ENCODE data around the gene PXT1.

PXT1 gene

GRCh38 chr6:36347621-36348020 lies 95.0 kb downstream of the PXT1 start:
- CTCF ChIA-PET, result interaction anchor here (2.0 kb wide), 1 partner anchor 45 kb away, joined by 5 read pairs; no protein-coding TSS in a partner anchor
- no peak overlapping the region for H3K4me3 Mint-ChIP-seq
- peaks cover under 1% of the 10 kb centered on the region for H3K9me3 Mint-ChIP-seq
- H3K4me1 Mint-ChIP-seq, result no peaks in the 10 kb centered on the region
- H3K36me3 Mint-ChIP-seq, result no peaks in the 10 kb centered on the region
- DNase-seq, result no peak
- H3K27ac Mint-ChIP-seq, result no peak overlapping the region
- H3K27me3 Mint-ChIP-seq, result peaks cover 50% of the 10 kb centered on the region

DNA sequence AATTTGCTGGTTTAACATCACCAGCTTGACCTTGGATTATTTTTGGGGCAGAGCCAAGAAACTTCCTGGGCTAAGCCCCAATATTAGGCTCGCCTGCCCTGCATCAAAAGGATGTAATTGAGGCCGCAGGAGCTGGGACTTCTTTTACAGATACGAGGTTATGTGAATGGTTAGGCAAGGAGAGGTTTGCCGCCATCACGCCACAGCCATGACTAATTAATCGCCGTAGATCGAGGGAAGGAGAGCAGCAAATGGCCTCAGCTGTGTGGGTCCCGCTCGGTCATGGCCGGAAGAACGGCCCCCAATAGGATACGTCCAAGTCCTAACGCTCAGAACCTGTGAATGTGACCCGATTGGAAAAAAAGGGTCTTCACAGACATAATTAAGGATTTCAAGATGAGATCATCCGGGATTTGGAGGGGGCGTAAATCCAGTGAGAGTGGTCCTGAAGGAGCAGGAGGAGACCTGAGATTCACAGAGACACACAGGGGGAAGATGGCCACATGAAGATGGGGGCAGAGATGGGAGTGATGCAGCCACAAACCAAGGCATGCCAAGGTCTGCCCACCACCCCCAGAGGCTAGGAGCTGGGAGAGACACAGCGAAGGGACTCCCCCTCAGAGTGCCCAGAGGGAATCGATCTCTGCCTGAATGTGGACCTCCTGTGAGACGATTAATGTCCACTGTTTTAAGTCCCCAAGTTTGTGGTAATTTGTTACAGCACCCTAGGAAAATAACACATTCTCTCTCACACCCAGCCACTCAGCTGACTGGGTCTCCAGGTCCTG lies 96.0 kb downstream of the PXT1 start:
- Mint-ChIP-seq H3K36me3 (no peaks in the 10 kb centered on the region), H3K27me3 (peaks cover 56% of the 10 kb centered on the region), H3K4me3 (no peak overlapping the region), H3K4me1 (no peaks in the 10 kb centered on the region), H3K27ac (no peak overlapping the region), H3K9me3 (no peaks in the 10 kb centered on the region)
- no peak for DNase-seq
- CTCF ChIA-PET, result interaction anchor here (2.0 kb wide), 1 partner anchor 44 kb away, joined by 5 read pairs; no protein-coding TSS in a partner anchor

DNA sequence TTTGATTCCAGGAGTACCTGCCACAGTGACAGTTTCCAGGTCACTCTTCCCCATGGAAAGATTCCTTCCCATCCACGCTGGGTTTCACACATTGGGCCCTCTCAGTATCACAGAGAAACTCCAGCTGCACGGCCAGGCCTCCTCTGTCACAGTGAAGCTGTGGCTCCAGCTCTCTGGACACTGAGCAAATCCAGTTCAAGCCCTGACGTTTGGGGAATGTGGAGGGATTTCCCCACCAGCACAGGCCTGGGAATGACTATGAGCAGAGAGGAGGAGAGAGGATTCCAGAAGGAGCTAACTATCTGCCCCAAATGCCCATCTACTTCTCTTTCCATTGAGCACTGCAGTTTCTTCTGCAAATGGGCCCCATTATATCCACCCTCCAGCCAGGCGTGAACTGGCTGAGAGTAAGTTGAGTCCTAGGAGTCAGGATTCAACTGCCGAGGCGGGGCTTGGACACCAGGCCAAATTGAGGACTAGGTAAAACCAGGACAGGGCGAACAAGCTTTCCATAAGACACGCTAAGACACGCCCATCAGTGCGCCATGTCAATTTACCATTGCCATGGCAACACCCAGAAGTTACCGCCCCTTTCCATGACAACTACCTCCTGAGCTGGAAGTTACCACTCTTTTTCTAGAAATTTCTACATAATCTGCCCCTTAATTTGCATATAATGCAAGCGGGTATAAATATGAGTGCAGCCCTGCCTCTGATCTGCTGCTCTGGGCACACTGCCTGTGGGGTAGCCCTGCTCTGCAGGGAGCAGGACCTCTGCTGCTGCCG lies 96.8 kb downstream of the PXT1 start:
- no peak for DNase-seq
- CTCF ChIA-PET, result no interaction called here
- Mint-ChIP-seq H3K27ac (no peak overlapping the region), H3K9me3 (no peaks in the 10 kb centered on the region), H3K27me3 (peaks cover 61% of the 10 kb centered on the region), H3K36me3 (no peaks in the 10 kb centered on the region), H3K4me1 (peaks cover 1% of the 10 kb centered on the region), H3K4me3 (no peak overlapping the region)

DNA sequence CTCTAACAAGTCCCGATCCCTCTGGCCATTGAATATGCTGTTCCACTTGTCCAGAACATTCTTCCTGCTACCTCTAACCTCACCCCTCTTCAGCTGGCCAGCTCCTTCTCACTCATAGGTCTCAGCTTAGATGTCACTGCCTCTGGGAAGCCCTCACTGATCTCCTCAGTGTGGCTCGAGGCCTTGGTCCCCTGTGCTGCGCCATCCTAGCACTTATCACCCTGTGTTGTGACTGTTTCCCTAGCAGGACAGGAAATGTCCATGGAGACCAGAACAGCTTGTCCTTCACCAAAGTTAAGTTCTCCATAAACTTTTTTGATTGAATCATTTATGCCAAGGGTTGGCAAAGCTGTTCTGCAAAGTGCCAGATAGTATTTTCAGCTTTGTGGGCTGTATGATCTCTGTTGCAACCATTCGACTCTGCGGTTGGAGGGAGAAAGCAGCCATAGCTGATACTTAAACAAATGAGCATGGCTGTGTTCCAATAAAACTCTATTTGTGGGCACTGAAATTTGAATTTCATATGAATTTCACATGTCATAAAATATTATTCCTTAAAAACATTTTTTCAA lies 99.5 kb downstream of the PXT1 start:
- no peaks in the 10 kb centered on the region for H3K36me3 Mint-ChIP-seq
- DNase-seq, result no peak
- H3K4me3 Mint-ChIP-seq, result no peak overlapping the region
- H3K27ac Mint-ChIP-seq, result no peak overlapping the region
- CTCF ChIA-PET, result interaction anchor here (1.6 to 1.8 kb wide), 2 partner anchors 15 to 40 kb away, joined by 5 to 6 read pairs; no protein-coding TSS in a partner anchor
- peaks cover 64% of the 10 kb centered on the region for H3K27me3 Mint-ChIP-seq
- H3K4me1 Mint-ChIP-seq, result peaks cover 5% of the 10 kb centered on the region
- H3K9me3 Mint-ChIP-seq, result no peaks in the 10 kb centered on the region

GRCh38 chr6:36340618-36341454 lies 101.8 kb downstream of the PXT1 start:
- H3K27ac Mint-ChIP-seq, result no peak overlapping the region
- no peaks in the 10 kb centered on the region for H3K36me3 Mint-ChIP-seq
- CTCF ChIA-PET, result interaction anchor here (0.6 to 2.9 kb wide), 22 partner anchors 9 to 443 kb away, joined by 3 to 42 read pairs (median 3); no protein-coding TSS in a partner anchor
- H3K27me3 Mint-ChIP-seq, result peaks cover 66% of the 10 kb centered on the region
- H3K4me1 Mint-ChIP-seq, result peaks cover 10% of the 10 kb centered on the region
- DNase-seq, result peak; percentile 78
- no peaks in the 10 kb centered on the region for H3K9me3 Mint-ChIP-seq
- peak overlapping the region; percentile 7 for H3K4me3 Mint-ChIP-seq

Measured in activated naive CD4-positive, alpha-beta T cell treated with anti-CD3 and anti-CD28 coated beads, Interleukin-2, amount 10 ng/mL, durations not matched to agents 7 days and 5 days (primary cell).